GM12875 (cell line): ENCODE measurements around the gene WDCP.
"Not testable (repeated sequence)": the region's sequence is repeated elsewhere in the genome, so short reads cannot be mapped to it uniquely, and the experiment has no call there.

Experiments used
- H3K4me3 ChIP-seq: one replicate; pipeline ENCODE4 v1.5.1; 2011; ENCODE audit warnings: low read depth, low read length, control low read depth
- CTCF ChIP-seq: IDR thresholded peaks from 2 replicates; pipeline ENCODE4 v1.5.1; 2011; ENCODE audit warnings: low read depth, mild to moderate bottlenecking, control low read depth, inconsistent platforms, low read length, moderate library complexity, borderline replicate concordance; ENCODE audit not compliant: insufficient read depth

The WDCP gene

GRCh38 chr2:24047703-24048033 lies 477 bp upstream of the WDCP start:
- H3K4me3 ChIP-seq, result no peak overlapping the region
- TF ChIP-seq CTCF, result no peak

- TF ChIP-seq CTCF, result no peak
- peak overlapping the region; percentile 56 for H3K4me3 ChIP-seq
Observed at GRCh38 chr2:24046599-24046929, 627 bp downstream of the WDCP start.

GRCh38 chr2:24045511-24046508 lies 1.4 kb downstream of the WDCP start:
- H3K4me3 ChIP-seq, result no peak overlapping the region
- TF ChIP-seq CTCF, result no peak

GRCh38 chr2:24043133-24043532 lies 4.1 kb downstream of the WDCP start:
- H3K4me3 ChIP-seq, result not testable (repeated sequence)

- TF ChIP-seq CTCF, result no peak
- H3K4me3 ChIP-seq, result no peak overlapping the region
Observed at GRCh38 chr2:24040511-24040910, 6.7 kb downstream of the WDCP start.

- no peak overlapping the region for H3K4me3 ChIP-seq
- TF ChIP-seq CTCF, result no peak
Observed at GRCh38 chr2:24038786-24039499, 8.2 kb downstream of the WDCP start.

GRCh38 chr2:24026233-24026632 lies 21.0 kb downstream of the WDCP start:
- no peak for TF ChIP-seq CTCF
- H3K4me3 ChIP-seq, result no peak overlapping the region
